DOHH2 (cell line): ENCODE measurements around the gene NMT2.

Source experiments
- CTCF ChIP-seq: fragments of 200-600 bp; sonication (generic); IDR thresholded peaks from one replicate; pipeline ENCODE4 v1.5.1; 2014; ENCODE audit warnings: antibody characterized with exemption, mild to moderate bottlenecking, low read depth, low read length; ENCODE audit not compliant: poor library complexity, severe bottlenecking
- EZH2phosphoT487 ChIP-seq: fragments of 200-600 bp; sonication (generic); IDR thresholded peaks from 2 replicates; pipeline ENCODE4 v1.6.1; 2017; ENCODE audit warnings: borderline replicate concordance, mild to moderate bottlenecking, antibody characterized with exemption, low read length, moderate library complexity, mixed read lengths

GRCh38 chr10:15097011-15097812 is 71.3 kb downstream of the NMT2 start, which contains the start of gene RPP38:
- no peak for TF ChIP-seq CTCF
- TF ChIP-seq EZH2phosphoT487 = no peak
